Measurements from ENCODE around the gene EIF4E2.
"Not testable (repeated sequence)": the region's sequence is repeated elsewhere in the genome, so short reads cannot be mapped to it uniquely, and the experiment has no call there.

The EIF4E2 gene

GRCh38 chr2:232522623-232523401 is 27.7 kb upstream of the EIF4E2 start:
- no peak for DNase-seq

GRCh38 chr2:232523402-232523681 is 27.1 kb upstream of the EIF4E2 start:
- no peak for DNase-seq

GRCh38 chr2:232523682-232524597 is 26.5 kb upstream of the EIF4E2 start:
- DNase-seq, result no peak

- no peak for DNase-seq
These were observed 25.7 kb upstream of the EIF4E2 start for GRCh38 chr2:232524771-232525170.

- DNase-seq, result no peak
These were observed 25.3 kb upstream of the EIF4E2 start for GRCh38 chr2:232525199-232525598.

- DNase-seq, result no peak
These were observed 24.6 kb upstream of the EIF4E2 start, which contains the start of gene CHRND for GRCh38 chr2:232525791-232526371. Gene CHRND (plus strand): TSS chr2:232526160. CDS start chr2:232526216, 56 bp downstream.

DNA sequence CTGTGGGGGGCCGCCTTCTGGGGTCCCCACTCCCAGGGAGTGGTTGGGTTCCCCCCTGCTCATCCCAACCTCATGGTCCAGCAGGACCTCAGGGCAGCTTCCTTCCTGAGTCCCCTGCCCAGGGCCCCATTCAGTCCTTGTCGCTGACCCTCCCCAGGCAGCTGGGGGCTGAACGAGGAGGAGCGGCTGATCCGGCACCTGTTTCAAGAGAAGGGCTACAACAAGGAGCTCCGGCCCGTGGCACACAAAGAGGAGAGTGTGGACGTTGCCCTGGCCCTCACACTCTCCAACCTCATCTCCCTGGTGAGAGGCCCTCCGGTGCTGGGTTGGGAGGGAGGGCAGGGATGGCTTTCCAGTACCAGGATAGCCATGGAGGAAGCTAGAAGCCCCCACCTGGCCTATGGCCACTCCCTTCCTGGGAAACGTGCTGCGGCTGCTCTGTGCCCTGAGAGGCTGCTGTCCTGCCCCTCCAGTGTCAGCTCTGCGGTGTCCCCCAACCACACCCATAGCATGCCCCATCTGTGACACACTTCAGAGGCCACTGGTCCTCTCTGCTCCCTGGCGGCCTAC is 24.0 kb upstream of the EIF4E2 start:
- no peak for DNase-seq

DNA sequence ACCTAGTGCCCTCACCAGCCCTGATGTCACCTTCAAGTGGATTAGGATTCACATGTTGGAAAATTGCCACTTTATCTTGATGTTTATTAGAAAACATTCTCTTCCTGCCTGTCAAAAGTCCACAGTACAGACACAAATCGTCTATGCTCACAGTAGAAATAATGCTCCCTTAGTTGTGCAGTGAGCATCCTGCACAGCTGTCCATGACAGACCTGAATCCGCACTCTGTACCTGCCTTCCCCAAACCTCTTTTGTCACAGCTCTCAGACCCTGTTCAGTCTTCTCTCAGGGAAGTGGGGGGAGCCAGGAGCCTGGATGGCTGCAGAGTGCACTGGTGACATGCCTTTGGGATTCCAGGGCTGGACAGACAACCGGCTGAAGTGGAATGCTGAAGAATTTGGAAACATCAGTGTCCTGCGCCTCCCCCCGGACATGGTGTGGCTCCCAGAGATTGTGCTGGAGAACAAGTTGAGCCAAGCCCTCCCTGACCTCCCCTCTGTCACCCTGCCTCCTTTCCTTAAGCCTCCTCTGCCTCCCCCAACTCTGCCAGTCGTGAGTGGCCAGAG is 22.5 kb upstream of the EIF4E2 start:
- no peak for DNase-seq

GRCh38 chr2:232528746-232529460 is 21.6 kb upstream of the EIF4E2 start:
- DNase-seq, result no peak

DNA sequence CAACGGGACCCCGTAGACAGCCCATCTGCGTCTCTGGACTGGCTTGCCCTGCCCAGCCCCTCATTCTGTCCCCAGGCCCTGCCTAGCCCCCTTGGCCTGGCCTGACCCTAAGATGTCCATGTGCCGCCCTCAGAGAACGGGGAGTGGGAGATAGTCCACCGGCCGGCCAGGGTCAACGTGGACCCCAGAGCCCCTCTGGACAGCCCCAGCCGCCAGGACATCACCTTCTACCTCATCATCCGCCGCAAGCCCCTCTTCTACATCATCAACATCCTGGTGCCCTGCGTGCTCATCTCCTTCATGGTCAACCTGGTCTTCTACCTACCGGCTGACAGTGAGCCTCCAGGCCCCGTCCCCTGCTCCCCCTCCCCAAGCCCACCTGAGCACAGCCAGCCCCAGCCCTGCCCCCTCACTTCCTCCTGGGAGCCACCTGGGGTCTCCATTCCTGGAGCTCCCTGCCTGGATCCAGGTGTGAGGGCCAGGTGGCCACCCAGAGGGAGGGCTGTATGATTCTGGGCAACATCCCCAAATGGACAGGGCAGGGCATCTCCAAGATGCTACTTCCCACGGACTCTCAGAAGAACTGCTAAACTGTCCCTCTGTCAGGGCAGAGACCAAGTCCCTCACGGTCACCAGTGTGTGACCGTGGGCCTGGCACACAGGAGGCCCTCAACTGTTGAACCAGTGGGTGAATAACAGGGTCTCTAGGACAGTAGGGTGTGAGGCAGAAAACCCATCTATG is 20.5 kb upstream of the EIF4E2 start:
- no peak for DNase-seq

DNA sequence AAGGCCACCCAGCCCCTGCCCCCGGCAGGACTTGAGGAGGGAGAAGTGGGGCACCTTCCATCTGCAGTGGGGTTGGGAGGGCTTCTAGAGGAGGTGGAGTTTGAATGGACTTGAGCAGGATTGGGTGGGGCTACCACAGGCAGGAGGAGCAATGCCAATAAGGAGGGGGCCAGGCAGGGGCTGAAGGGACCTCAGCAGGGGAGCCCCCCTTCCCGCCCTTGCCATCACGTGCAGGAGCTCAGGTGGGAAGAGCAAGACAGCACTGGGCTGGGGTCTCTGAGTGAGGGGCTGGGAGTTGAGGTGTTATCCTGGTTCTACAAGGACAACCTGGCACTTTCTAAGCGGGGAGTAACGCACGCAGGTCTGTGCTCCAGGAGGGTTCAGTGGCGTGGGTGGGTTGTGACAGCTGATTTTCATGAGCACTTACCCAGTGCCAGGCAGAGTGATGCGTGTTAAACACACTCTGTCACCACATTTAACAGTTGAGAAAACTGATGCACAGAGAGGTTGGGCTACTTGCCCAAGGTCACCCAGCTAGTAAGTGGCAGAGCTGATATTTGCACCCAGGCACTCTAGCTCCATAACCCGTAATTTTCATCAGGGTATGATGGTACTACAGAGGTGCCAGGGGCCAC is 19.7 kb upstream of the EIF4E2 start:
- no peak for DNase-seq

DNA sequence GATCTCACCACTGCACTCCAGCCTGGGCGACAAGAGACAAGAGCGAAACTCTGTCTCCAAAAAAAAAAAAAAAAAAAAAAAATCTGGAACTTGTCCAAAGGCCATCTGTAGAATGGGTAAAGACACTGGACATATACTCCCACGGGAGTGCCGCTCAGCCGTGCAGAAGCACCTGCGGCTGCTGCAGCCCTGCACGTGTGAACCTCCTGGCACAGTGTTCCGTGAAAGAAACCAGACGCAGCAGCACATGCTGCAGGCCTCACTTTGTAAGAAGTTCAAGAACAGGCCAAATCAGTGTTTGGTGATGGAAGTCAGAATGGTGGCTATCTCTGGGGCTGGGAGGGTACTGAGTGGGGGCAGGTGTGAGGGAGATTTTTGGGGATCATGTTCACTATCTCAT is 18.1 kb upstream of the EIF4E2 start:
- no peak for DNase-seq

DNA sequence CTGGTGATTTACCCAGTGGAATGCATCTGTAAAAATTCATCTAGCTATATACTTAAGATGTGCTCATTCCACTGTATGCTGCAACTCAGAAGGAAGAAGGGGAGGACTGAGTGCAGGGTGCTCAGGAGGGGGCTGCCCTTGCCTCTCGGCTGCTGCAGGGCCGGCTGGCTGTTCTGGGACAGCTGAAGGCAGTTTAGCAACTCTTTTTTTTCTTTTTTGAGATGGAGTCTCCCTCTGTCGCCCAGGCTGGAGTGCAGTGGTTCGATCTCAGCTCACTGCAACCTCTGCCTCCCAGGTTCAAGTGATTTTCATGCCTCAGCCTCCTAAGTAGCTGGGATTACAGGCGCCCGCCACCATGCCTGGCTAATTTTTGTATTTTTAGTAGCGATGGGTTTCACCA is 17.7 kb upstream of the EIF4E2 start:
- DNase-seq, result not testable (repeated sequence)

GRCh38 chr2:232533944-232534710 is 16.4 kb upstream of the EIF4E2 start:
- no peak for DNase-seq

DNA sequence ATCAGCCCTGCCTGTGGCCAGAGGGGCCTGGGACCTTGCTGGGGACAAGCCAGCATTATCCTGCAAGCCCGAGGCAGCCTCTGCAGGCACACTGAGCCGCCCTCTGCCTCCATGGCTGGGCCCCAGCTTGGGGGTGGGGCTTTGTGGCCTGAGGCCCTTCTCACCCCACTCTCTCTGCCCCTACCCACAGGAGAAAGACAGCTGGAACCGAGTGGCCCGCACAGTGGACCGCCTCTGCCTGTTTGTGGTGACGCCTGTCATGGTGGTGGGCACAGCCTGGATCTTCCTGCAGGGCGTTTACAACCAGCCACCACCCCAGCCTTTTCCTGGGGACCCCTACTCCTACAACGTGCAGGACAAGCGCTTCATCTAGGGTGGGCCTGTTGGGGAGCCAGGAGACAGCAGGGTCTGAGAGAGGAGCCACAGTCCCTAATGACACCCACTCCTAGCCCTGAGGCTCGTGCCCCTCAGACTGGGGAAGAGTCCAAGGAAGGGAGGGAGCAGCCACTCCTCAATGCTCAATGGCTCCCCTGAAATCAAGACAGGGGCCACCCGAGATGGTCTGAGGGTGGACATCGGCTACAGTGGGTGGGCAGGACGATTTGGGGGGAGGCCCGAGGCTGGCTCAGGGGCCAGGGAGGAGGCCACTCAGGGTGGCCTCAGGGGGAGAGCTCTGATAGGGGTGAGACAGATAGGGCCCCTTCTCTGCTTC is 15.4 kb upstream of the EIF4E2 start:
- no peak for DNase-seq

- no peak for DNase-seq
These were observed 14.5 kb upstream of the EIF4E2 start for GRCh38 chr2:232535761-232536530.

GRCh38 chr2:232537079-232537478 is 13.4 kb upstream of the EIF4E2 start:
- DNase-seq, result no peak

- no peak for DNase-seq
These were observed 13.0 kb upstream of the EIF4E2 start for GRCh38 chr2:232537499-232537898.

DNA sequence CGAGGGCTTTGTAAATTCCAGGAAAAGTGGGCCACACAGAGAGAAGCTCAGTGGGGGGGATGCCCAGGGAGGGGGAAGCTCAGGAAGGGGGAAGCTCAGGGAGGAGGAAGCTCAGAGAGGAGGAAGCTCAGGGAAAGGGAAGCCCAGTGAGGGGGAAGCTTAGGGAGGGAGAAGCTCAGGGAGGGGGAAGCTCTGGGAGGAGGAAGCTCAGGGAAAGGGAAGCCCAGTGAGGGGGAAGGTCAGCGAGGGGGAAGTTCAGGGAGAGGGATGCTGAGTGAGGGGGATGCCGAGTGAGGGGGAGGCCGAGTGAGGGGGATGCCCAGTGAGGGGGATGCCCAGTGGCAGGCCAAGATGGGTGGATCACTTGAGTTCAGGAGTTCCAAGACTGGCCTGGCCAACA is 11.8 kb upstream of the EIF4E2 start:
- DNase-seq, result no peak

Measured in CD4-positive, alpha-beta T cell treated with Interleukin-4 for 4 hours (primary cell).